Measurements from ENCODE around the gene CNOT11.
"Not testable (repeated sequence)": the region's sequence is repeated elsewhere in the genome, so short reads cannot be mapped to it uniquely, and the experiment has no call there.

The CNOT11 gene

DNA sequence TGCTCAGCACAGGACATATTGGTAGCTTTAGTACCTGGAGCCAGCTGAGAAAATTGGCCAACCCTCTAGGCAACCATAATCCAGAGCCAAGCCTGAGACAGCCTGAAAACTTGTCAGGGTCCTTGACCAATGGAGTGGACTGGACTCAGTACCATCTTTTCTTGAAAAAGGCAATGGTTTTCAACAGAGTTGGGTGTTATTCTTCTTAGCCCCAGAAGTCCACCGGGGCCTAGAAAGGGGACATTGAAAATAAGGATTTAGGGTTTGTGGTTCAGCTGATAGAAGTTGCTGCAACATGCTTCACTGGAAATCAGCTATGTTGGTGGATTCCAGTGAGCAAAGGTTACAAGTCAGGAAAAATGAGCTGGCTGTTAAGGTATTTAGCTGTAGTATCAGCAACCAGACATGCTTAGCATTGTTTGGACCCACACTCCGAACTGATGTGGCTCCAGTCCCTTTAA, 22.1 kb upstream of the CNOT11 start:
- TF ChIP-seq, protein P1, sequence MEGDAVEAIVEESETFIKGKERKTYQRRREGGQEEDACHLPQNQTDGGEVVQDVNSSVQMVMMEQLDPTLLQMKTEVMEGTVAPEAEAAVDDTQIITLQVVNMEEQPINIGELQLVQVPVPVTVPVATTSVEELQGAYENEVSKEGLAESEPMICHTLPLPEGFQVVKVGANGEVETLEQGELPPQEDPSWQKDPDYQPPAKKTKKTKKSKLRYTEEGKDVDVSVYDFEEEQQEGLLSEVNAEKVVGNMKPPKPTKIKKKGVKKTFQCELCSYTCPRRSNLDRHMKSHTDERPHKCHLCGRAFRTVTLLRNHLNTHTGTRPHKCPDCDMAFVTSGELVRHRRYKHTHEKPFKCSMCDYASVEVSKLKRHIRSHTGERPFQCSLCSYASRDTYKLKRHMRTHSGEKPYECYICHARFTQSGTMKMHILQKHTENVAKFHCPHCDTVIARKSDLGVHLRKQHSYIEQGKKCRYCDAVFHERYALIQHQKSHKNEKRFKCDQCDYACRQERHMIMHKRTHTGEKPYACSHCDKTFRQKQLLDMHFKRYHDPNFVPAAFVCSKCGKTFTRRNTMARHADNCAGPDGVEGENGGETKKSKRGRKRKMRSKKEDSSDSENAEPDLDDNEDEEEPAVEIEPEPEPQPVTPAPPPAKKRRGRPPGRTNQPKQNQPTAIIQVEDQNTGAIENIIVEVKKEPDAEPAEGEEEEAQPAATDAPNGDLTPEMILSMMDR (IDR thresholded peaks at IDR 0.05), result no peak
- no peak for DNase-seq (ENCODE audit: low spot score)
- Histone ChIP-seq H3K27ac (no peak overlapping the region), H3K4me3 (no peak overlapping the region)

DNA sequence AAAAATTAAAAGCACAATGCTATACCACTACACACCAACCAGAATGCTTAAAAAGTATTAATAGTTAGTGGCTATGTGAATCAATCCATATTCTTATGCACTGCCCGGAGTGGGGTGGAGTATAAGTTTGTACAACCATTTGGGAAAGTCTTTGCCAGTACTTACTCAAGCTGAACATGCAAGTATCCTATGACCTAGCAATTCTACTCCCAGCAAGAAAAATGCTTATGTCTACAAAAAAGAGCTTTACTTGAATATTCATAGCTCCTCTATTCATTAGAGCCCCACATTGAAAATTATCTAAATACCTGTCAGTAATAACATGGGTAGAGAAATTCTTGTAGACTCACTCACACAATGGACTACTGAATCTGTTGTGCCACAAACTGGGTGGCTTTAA, 21.4 kb upstream of the CNOT11 start:
- no peak for DNase-seq (ENCODE audit: low spot score)
- Histone ChIP-seq H3K27ac (no peak overlapping the region), H3K4me3 (no peak overlapping the region)
- TF ChIP-seq, protein P1 (IDR thresholded peaks at IDR 0.05), result no peak

DNA sequence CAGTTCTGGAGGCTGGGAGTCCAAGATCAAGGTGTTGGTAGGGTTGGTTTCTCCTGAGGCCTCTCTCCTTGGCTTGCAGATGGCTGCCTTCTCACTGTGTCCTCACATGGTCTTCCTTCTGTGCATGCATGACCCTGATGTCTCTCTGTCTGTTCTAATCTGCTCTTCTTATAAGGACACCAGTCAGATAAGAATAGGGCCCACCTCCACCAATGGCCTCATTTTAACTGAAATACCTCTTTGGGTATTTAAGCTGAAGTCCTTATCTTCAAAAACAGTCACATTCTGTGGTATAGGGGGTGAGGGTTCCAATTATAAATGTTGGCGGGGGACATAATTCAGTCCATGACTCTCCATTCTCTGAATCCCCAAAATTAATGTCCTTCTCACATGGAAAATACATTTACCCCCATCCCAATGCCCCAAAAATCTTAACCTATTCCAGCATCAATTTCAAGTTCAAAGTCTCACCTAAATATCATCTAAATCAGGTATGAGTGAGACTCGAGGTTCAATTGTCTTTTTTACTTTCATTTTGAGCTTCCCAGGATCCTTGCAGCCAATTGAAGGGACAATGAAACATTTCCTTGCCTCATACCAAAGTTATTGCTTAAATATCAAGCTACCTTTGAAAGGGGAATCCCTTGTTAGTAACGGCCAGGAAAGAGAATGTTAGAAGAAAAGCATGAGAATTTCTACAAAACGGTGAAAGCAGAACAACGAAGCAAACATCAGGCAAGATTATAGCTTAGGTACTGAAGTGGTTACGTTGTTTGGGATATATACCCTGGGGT, 20.6 kb upstream of the CNOT11 start:
- Histone ChIP-seq H3K4me3 (no peak overlapping the region), H3K27ac (no peak overlapping the region)
- TF ChIP-seq, protein P1 (IDR thresholded peaks at IDR 0.05), result no peak
- DNase-seq (ENCODE audit: low spot score), result no peak

DNA sequence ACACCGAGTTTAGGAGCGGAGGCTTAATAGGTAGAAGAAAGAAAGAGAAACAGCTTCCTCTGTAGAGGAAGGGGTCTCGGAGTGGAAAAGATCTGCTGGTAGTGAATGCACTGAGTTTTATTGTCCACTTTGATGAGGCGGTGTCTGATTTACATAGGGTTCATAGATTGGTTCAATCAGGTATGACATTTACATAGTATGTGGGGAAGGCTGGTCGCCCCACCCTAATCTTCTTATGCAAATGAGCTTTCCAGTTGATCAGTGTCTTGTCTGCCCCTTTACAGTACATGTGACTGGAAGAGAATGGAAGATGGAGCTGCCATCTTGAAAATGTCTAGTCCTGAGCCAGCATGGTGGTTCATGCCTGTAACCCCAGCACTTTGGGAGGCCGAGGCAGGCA, 19.9 kb upstream of the CNOT11 start:
- Histone ChIP-seq H3K4me3 (no peak overlapping the region), H3K27ac (no peak overlapping the region)
- DNase-seq (ENCODE audit: low spot score), result no peak
- TF ChIP-seq, protein P1 (IDR thresholded peaks at IDR 0.05), result no peak

DNA sequence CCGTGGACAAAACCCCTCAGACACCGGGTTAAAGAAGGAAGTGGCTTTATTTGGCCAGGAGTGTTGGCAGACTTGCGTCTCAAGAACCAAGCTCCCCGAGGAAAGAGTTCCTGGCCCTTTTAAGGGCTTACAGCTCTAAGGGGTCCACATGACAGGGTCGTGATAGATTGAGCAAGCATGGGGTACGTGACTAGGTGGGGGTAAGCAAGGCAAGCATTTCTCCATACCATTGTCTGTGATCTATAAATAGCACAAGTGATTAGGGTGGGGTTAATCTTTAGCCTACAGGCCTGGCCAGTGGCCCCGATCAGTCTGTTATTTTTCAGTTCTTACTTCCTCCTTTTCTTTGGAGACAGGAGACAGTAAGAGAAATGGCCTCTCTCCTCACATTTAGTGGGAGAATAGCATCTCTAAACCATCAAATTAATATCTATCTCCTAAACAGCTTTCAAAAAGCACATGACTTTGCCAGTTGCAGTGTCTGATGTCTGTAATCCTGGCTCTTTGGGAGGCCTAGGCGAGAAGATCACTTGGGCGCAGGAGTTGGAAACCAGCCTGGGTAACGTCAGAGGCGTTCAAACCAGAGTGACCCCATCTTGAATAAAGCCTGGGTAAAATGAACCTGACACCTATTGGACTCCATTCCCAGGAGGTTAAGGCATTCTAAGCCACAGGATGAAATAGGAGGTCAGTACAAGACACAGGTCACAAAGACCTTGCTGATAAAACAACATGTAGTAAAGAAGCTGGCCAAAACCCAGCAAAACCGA, 18.3 kb upstream of the CNOT11 start:
- TF ChIP-seq, protein P1 (IDR thresholded peaks at IDR 0.05), result no peak
- Histone ChIP-seq H3K4me3 (no peak overlapping the region), H3K27ac (no peak overlapping the region)

DNA sequence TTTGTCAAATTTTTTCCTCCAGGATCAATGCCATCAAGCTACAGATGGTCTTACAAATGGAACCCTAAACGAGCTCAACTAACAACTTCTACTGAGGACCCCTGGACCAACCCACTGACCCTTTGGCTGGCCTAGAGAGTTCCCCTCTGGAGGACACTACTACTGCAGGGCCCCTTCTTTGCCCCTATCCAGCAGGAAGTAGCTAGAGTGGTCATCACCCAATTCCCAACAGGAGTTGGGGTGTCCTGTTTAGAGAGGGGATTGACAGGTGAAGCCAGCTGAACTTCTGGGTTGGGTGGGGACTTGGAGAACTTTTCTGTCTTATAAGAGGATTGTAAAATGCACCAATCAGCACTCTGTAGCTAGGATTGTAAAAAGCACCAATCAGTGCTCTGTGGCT, 16.7 kb upstream of the CNOT11 start:
- H3K4me3 ChIP-seq; H3K27ac ChIP-seq; DNase-seq (ENCODE audit: low spot score): not testable (repeated sequence)

More for the DNA sequence above, 18.3 kb upstream of the CNOT11 start:
- no peak for DNase-seq (ENCODE audit: low spot score)

DNA sequence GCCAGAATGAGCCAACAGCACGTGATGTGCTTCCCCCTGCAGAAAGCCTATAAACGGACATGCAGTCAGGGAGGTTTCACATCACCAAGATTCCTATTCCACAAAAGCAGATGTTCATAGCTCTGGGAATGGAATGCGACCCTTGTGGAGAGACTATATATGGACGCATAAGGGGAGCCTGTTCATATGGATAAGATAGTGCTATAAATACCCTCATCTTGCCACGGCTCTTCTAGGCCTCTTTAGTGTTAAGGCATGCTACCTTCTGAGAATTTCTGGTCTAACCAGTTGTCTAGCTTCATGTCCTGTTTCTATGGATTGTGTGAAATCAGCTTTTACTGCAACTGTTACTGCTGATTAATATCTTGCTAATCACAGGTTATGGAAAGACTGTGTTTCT, 14.7 kb upstream of the CNOT11 start:
- not testable (repeated sequence) for H3K4me3 ChIP-seq; H3K27ac ChIP-seq; DNase-seq (ENCODE audit: low spot score)
